Osteoblast (primary cell): ENCODE data around the gene DEGS2. TPM values are rescaled to one million over a fixed set of nuclear protein-coding genes. Genes with fewer than 3 reads are reported as not detected.
A peak's percentile ranks its signal among the peaks of the same experiment; 100 is the strongest.

Experiments used
- DNase-seq: peaks from one replicate; pipeline ENCODE4 v3.0.0; 2011; ENCODE audit warnings: low spot score, mixed read lengths; ENCODE audit not compliant: insufficient read length; ENCODE audit errors: missing footprints
- H2AFZ ChIP-seq: 2 replicates; pipeline ENCODE4 v1.6.0; 2011; ENCODE audit warnings: mild to moderate bottlenecking, low read length
- H3K27ac ChIP-seq: 2 replicates; pipeline ENCODE4 v1.5.1; 2011; ENCODE audit warnings: mild to moderate bottlenecking, low read depth, low read length, moderate library complexity
- H3K27me3 ChIP-seq: 2 replicates; pipeline ENCODE4 v1.6.0; 2012; ENCODE audit warnings: mild to moderate bottlenecking, control low read depth, inconsistent platforms, low read length, moderate library complexity; ENCODE audit not compliant: insufficient read depth
- H3K36me3 ChIP-seq: 2 replicates; pipeline ENCODE4 v1.5.1; 2011; ENCODE audit warnings: mild to moderate bottlenecking, low read length, control low read depth, moderate library complexity; ENCODE audit not compliant: insufficient read depth
- H3K4me1 ChIP-seq: 2 replicates; pipeline ENCODE4 v1.5.1; 2011; ENCODE audit warnings: mild to moderate bottlenecking, low read length, control low read depth, moderate library complexity; ENCODE audit not compliant: insufficient read depth
- H3K4me2 ChIP-seq: 2 replicates; pipeline ENCODE4 v1.6.0; 2011; ENCODE audit warnings: mild to moderate bottlenecking, low read length; ENCODE audit not compliant: insufficient read depth
- H3K4me3 ChIP-seq: fragments of 200-600 bp; sonication (generic); 3 replicates; pipeline ENCODE4 v1.5.1; 2012; ENCODE audit warnings: mild to moderate bottlenecking, low read length, inconsistent platforms; ENCODE audit not compliant: insufficient read depth
- H3K79me2 ChIP-seq: 2 replicates; pipeline ENCODE4 v1.6.0; 2012; ENCODE audit warnings: mild to moderate bottlenecking, low read length, control low read depth, inconsistent platforms; ENCODE audit not compliant: insufficient read depth
- H3K9me3 ChIP-seq: 2 replicates; pipeline ENCODE4 v1.5.1; 2011; ENCODE audit warnings: low read depth, low read length, control low read depth
- H4K20me1 ChIP-seq: 2 replicates; pipeline ENCODE4 v1.6.0; 2012; ENCODE audit warnings: mild to moderate bottlenecking, low read length, control low read depth; ENCODE audit not compliant: insufficient read depth
- total RNA-seq: library from RNA; depleted of rRNA; stranded (reverse); fragments of >200 nt; gene quantifications from 2 replicates; pipeline ENCODE4 v1.2.3, GENCODE V29; 2012
- TF ChIP-seq, protein P1 (sequence below): IDR thresholded peaks from 2 replicates; pipeline ENCODE4 v1.5.1; 2011; ENCODE audit warnings: mild to moderate bottlenecking, low read depth, low read length, moderate library complexity; ENCODE audit errors: extremely low read depth

Gene DEGS2
- total RNA-seq, 1 donor, result 0.36 TPM

DNA sequence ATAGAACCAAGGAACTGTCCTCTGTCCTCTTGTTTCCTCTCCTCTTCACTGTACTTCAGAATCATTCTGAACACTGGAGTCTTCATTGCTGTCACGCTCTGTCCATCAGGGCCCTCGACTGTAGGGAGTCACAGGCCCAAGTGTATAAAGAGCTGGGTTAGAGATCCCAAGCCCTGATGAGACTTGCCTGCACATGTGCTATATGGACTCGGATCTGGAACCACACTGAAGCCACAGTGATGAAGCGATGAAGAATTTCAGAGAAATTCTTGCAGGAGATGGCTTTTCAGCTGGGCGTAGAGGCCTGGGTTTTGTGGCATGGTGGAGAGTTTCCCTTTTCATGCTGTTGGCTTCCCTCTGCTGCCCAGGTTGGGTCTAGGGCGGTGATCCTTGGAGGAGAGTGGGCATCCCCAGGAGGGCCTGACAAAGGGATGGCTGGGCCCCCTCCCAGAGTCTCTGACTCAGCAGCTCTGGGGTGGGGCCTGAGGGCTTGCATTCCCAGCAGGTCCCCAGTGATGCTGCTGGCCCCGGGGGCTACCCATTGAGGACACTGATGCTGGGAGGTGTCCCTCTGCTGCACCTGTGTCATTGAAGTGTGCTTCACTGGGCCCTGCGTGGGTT, 39.9 kb upstream of the DEGS2 start:
- H3K4me2 ChIP-seq, result no peak overlapping the region
- H3K9me3 ChIP-seq, result no peaks in the 10 kb centered on the region
- H3K27ac ChIP-seq, result no peak overlapping the region
- no peaks in the 10 kb centered on the region for H3K36me3 ChIP-seq
- H2AFZ ChIP-seq, result no peak overlapping the region
- peak; percentile 75 for DNase-seq
- H3K4me1 ChIP-seq, result no peaks in the 10 kb centered on the region
- H3K4me3 ChIP-seq, result no peak overlapping the region
- H4K20me1 ChIP-seq, result no peaks in the 10 kb centered on the region
- H3K27me3 ChIP-seq, result no peaks in the 10 kb centered on the region
- TF ChIP-seq, protein P1, sequence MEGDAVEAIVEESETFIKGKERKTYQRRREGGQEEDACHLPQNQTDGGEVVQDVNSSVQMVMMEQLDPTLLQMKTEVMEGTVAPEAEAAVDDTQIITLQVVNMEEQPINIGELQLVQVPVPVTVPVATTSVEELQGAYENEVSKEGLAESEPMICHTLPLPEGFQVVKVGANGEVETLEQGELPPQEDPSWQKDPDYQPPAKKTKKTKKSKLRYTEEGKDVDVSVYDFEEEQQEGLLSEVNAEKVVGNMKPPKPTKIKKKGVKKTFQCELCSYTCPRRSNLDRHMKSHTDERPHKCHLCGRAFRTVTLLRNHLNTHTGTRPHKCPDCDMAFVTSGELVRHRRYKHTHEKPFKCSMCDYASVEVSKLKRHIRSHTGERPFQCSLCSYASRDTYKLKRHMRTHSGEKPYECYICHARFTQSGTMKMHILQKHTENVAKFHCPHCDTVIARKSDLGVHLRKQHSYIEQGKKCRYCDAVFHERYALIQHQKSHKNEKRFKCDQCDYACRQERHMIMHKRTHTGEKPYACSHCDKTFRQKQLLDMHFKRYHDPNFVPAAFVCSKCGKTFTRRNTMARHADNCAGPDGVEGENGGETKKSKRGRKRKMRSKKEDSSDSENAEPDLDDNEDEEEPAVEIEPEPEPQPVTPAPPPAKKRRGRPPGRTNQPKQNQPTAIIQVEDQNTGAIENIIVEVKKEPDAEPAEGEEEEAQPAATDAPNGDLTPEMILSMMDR, result no peak
- no peaks in the 10 kb centered on the region for H3K79me2 ChIP-seq

DNA sequence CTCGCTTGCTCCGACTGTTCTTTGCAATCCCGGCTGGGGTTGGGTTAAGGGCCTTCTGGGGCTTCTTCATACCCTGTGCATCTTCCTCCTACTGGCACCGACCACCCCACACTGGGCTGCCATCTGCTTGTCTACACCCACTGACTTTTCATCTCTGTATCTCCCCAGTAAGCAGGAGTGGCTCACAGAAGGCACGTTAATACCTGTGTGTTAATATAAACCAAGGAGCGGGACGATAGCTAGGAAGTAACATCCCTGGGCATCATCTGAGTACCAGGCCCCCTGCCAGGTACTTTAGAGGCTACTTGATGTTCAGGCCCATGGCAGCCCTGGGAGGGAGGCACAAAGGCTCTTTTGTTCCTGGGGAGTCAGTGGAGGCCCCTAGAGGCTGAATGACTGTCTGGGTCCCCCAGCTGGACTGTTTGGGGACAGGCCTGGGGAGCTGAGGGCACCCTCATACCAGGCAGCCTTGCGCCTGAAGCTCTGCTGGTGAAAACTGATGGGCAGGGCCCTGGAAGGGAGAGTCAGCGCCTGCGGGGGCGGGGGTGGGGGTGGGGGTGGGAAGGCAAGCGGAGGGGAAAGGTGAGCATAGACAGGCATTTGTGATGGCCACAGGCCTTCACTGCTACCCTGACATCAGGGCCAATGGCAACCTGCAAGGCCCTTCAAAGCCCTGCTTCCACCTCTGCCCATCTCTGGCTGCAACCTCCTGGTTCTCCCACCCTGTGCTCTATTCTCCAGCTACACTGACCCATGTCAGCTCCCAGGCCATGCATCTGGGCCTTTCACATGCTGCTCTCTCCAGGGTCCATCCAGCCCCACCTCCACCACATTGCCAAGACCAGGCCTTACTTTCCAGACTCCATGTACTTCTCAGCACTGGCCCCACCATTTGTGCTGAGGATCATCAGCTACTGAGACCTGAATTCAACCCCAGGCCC, 34.2 kb upstream of the DEGS2 start:
- H3K79me2 ChIP-seq, result no peaks in the 10 kb centered on the region
- no peaks in the 10 kb centered on the region for H3K9me3 ChIP-seq
- H3K4me2 ChIP-seq, result peak overlapping the region; percentile 84
- peaks cover 12% of the 10 kb centered on the region for H3K4me1 ChIP-seq
- peak overlapping the region; percentile 72 for H3K4me3 ChIP-seq
- TF ChIP-seq, protein P1, result no peak
- H3K27me3 ChIP-seq, result no peaks in the 10 kb centered on the region
- peak overlapping the region; percentile 93 for H2AFZ ChIP-seq
- H3K27ac ChIP-seq, result peak overlapping the region; percentile 39
- no peaks in the 10 kb centered on the region for H3K36me3 ChIP-seq
- H4K20me1 ChIP-seq, result no peaks in the 10 kb centered on the region
- DNase-seq, result peak; percentile 80

DNA sequence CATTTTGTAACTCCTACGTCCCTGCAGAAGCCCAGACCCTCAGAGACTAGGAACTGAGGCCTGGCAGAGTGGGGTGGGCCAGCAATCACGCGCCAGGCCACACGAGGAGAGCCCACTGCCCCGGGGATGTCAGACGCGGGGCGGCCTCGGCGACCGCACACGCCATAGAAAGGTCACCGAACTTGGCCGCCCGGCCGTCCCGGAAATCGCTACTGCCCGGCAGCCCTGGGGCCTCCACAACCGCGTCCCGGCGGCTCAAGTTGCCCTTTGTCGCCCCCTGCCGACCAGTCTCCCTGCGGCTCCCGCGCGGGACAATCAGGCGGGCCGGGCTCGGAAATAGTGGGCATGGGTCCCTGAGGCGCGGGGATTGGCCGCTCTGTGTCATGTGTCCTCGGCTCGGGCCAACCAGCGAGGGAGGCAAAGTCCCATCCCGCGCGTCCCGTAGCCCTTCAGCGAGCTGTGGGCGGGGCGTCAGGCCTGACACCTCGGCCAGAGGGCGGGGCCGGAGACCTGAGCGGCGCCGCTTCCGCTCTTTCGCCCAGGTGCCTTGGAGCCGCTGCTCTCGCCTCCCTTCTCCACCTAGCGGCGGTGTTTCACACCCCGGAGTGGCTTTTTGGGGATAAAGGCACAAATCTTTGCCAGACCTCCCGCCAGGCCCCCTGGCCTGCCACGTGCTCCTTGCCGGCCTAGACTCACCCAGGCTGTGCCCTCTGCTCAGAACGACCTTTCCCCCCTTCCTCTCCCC, 33.4 kb upstream of the DEGS2 start:
- Histone ChIP-seq H4K20me1 (no peaks in the 10 kb centered on the region), H3K27me3 (no peaks in the 10 kb centered on the region), H3K79me2 (no peaks in the 10 kb centered on the region), H3K9me3 (no peaks in the 10 kb centered on the region), H3K4me1 (peaks cover 12% of the 10 kb centered on the region), H3K27ac (peak overlapping the region; percentile 91), H3K4me3 (peak overlapping the region; percentile 72), H3K36me3 (no peaks in the 10 kb centered on the region), H2AFZ (peak overlapping the region; percentile 99), H3K4me2 (peak overlapping the region; percentile 84)
- TF ChIP-seq, protein P1, result peak; percentile 83
- DNase-seq, result peak; percentile 100
